Epidermal melanocyte (primary cell): Measurements from ENCODE around the gene SYNGR2.
A peak's percentile ranks its signal among the peaks of the same experiment; 100 is the strongest.
"Not testable (repeated sequence)": the region's sequence is repeated elsewhere in the genome, so short reads cannot be mapped to it uniquely, and the experiment has no call there.

Source experiments
- DNase-seq: peaks from one replicate; pipeline ENCODE4 v3.0.0; 2011; ENCODE audit warnings: low spot score; ENCODE audit not compliant: insufficient read length

The SYNGR2 gene

GRCh38 chr17:78171591-78172248 is 3.3 kb downstream of the SYNGR2 start:
- DNase-seq: not testable (repeated sequence)

GRCh38 chr17:78172249-78173051 is 4.1 kb downstream of the SYNGR2 start:
- DNase-seq: no peak

- no peak for DNase-seq
These were observed 4.8 kb downstream of the SYNGR2 start for GRCh38 chr17:78173097-78173715.

GRCh38 chr17:78174346-78174869 is 6.0 kb downstream of the SYNGR2 start:
- no peak for DNase-seq

- DNase-seq: no peak
These were observed 6.7 kb downstream of the SYNGR2 start for GRCh38 chr17:78174870-78175642.

GRCh38 chr17:78175643-78175981 is 7.2 kb downstream of the SYNGR2 start:
- no peak for DNase-seq

- peak; percentile 36 for DNase-seq
These were observed 8.2 kb downstream of the SYNGR2 start for GRCh38 chr17:78176548-78177025.

GRCh38 chr17:78179372-78179771 is 11.0 kb downstream of the SYNGR2 start:
- no peak for DNase-seq

- no peak for DNase-seq
These were observed 11.7 kb downstream of the SYNGR2 start for GRCh38 chr17:78180083-78180482.

- DNase-seq: no peak
These were observed 12.1 kb downstream of the SYNGR2 start for GRCh38 chr17:78180508-78180907.

GRCh38 chr17:78182504-78182903 is 14.1 kb downstream of the SYNGR2 start:
- no peak for DNase-seq

GRCh38 chr17:78183916-78184315 is 15.5 kb downstream of the SYNGR2 start:
- no peak for DNase-seq

GRCh38 chr17:78184351-78184750 is 16.0 kb downstream of the SYNGR2 start:
- no peak for DNase-seq

- no peak for DNase-seq
These were observed 16.5 kb downstream of the SYNGR2 start for GRCh38 chr17:78184868-78185267.

- no peak for DNase-seq
These were observed 17.8 kb downstream of the SYNGR2 start for GRCh38 chr17:78185981-78186691.

- DNase-seq: peak; percentile 99
These were observed 18.6 kb downstream of the SYNGR2 start, which contains the start of the genes AFMID and TK1 for GRCh38 chr17:78186692-78187595. Gene AFMID (plus strand): TSS chr17:78187362. CDS start chr17:78187371, 9 bp downstream. Gene TK1 (minus strand): TSS chr17:78187052. CDS start chr17:78186994, 58 bp downstream.

- DNase-seq: no peak
These were observed 28.3 kb downstream of the SYNGR2 start for GRCh38 chr17:78196716-78197115.

GRCh38 chr17:78197147-78197832 is 28.9 kb downstream of the SYNGR2 start:
- DNase-seq: no peak

GRCh38 chr17:78200451-78200850 is 32.1 kb downstream of the SYNGR2 start:
- no peak for DNase-seq
